NCI-H1417 (cell line): ENCODE results near the gene RTN3.
"Not testable (repeated sequence)": the region's sequence is repeated elsewhere in the genome, so short reads cannot be mapped to it uniquely, and the experiment has no call there.

ENCODE experiments used
- DNase-seq, 3 experiments: peaks; one replicate each; lab custom pipeline; 2025; lab: John Stamatoyannopoulos, UW

RTN3 gene

GRCh38 chr11:63682066-63683021 is 1.0 kb downstream of the RTN3 start:
- DNase-seq: peak; percentile 49 to 81 (median 74)

GRCh38 chr11:63683133-63683991 is 2.1 kb downstream of the RTN3 start:
- DNase-seq: peak in 1 of 3 experiments; percentile 52

- not testable (repeated sequence) for DNase-seq
Observed at GRCh38 chr11:63685158-63685721, 3.9 kb downstream of the RTN3 start.

DNA sequence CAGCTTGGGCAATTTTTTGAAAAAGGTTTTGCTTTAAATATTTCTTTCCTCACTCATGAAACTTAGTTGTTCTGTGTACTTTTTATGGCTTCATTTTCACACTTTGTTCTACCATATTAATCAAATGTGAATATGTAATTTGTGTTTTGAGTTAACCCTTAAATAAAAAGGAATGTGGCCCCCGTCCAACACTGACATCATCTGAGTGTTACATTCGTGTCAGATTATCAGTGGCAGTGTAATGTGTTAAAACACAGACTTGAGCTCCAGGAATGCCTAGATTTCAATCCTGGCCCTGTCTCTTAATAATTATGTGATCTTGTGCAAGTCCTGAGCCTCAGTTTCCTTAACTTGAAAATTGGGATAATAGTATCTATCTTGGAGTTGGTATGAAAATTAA is 5.6 kb downstream of the RTN3 start:
- no peak for DNase-seq

DNA sequence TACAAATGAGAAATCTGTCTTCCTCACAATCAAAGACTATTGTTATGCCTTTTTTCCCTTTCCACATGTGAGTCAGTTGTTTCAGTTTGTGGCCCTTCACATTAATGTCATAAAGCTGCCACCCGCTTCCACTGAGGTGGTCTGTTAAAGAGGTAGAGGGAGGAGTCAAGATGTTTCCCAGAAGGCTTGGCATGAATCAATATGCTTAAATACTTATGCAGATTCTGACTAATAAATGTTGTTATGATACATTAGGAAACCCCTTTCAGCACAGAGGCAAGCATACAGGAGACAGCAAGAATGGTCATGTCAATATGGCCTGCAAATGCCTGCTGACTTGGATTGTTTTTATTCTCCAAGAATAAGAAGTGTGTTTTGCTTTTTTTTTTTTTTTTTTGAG is 6.5 kb downstream of the RTN3 start:
- DNase-seq: no peak

DNA sequence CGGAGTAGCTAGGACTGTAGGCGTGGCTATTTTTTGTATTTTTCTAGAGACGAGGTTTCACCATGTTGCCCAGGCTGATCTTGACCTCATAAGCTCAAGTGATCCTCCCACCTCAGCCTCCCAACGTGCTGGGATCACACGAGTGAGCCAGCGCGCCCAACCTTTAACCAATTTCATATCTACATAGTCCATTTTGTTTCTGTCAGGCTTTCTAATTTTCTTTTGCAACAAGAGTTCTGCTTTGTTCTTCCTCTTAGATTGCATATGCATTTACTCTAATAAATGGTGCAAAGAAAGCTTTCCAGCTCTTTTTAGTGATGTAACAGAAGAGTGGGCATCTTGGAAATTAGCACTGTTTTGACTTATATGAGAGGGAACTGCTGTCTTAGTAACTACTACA is 13.3 kb downstream of the RTN3 start:
- DNase-seq: no peak

- no peak for DNase-seq
Observed at GRCh38 chr11:63698976-63699733, 17.9 kb downstream of the RTN3 start.

- DNase-seq: no peak
Observed at GRCh38 chr11:63699896-63700295, 18.6 kb downstream of the RTN3 start.

DNA sequence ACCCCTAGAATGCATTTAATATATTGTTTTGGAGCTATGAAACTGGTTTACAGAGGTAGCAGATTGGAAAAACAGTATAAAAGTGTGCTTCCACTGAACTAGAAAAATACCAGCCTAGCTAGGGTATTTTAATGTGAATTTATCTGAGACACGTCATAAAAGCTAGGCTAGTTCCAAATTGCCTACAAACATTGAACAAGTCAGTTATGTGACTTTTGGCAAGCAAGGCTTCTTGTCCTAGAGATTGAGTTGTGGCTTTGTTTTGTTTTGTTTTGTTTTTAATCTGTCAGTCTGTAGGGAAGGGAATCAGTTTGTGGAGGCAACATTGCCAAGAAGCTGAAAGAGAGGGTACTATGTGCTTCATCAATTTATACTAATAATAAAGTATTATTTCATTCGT is 24.2 kb downstream of the RTN3 start:
- no peak for DNase-seq

DNA sequence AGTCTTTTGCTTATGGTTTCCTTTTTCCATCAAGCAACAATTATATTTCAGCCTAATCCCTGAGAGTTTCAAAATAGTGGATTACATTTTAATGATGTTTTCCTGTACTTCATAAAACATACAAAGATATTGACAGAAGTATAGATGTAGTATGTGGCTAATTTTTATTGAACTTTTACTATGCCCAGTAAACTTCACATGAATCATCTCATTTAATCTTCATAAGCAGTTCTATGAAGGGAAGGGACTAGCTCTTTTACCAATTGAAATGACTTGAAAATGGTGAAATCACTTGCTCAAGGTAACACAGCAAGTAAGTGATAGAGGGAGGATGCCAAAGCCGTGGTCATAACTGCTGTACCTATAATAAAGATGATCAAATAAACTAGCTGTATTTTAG is 27.5 kb downstream of the RTN3 start:
- DNase-seq: no peak

DNA sequence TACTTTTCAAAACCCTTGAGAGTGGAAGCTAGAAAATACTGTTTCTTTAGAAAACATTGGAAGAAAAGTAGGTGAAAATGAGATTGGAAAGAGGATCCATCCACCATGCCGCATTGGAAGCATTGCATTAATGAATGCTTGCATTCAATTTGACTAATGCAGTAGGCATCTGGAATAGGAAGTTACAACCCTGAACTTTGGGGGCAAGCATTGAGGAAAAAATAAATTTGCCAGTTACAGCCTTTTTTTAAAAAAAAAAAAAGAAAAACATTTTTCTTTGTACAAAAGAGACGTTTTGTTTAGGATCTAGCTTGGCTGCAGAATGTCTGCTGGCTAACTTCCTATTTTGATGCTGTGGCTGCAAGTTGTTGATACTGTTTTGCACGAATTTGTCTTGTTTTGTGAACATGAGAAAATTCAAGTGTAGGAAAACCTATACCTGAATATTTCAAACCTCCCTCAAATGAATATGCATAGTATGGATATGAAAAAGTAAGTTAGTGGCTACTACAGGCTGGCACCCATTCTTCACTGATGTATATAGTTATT is 28.1 kb downstream of the RTN3 start:
- DNase-seq: no peak

- no peak for DNase-seq
Observed at GRCh38 chr11:63710476-63711217, 29.3 kb downstream of the RTN3 start.

- no peak for DNase-seq
Observed at GRCh38 chr11:63711838-63712237, 30.5 kb downstream of the RTN3 start.

GRCh38 chr11:63713766-63714165 is 32.5 kb downstream of the RTN3 start:
- DNase-seq: no peak

GRCh38 chr11:63716046-63716445 is 34.7 kb downstream of the RTN3 start:
- DNase-seq: no peak

DNA sequence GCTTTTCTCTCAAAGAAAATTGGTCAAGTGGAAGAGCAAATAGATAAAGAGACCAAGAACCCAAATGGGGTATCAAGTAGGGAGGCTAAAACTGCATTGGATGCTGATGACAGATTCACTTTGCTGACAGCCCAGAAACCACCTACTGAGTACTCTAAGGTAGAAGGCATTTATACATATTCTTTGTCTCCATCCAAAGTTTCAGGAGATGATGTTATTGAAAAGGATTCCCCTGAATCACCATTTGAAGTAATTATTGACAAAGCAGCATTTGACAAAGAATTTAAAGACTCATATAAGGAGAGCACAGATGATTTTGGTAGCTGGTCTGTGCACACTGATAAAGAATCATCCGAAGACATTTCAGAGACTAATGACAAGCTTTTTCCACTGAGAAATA is 37.7 kb downstream of the RTN3 start:
- DNase-seq: no peak

- DNase-seq: no peak
Observed at GRCh38 chr11:63719987-63720386, 38.7 kb downstream of the RTN3 start.

GRCh38 chr11:63720611-63721010 is 39.3 kb downstream of the RTN3 start:
- DNase-seq: no peak

DNA sequence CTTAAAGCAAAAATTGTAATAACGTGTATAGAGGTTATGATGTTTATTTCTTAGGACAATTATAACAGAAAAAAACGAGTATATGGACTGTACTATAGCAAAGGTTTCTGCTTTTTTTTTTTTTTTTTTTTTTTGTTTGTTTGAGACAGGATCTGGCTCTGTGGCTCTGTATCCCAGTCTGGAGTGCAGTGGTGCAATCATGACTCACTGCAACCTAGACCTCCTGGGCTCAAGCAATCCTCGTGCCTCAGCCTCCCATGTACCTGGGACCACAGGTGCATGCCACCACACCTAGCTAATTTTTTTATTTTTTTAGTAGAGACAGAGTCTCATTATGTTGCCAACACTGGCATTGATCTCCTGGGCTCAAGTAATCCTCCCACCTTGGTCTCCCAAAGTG is 48.0 kb downstream of the RTN3 start:
- DNase-seq: no peak

GRCh38 chr11:63736864-63737263 is 55.6 kb downstream of the RTN3 start:
- DNase-seq: no peak

GRCh38 chr11:63737718-63738117 is 56.4 kb downstream of the RTN3 start:
- DNase-seq: no peak
